NCI-H2227 (cell line): ENCODE data around the gene NFKB1.

ENCODE experiments used
- DNase-seq: peaks from one replicate; lab custom pipeline; 2025; ENCODE audit not compliant: unreplicated experiment; lab: John Stamatoyannopoulos, UW

Gene NFKB1

DNA sequence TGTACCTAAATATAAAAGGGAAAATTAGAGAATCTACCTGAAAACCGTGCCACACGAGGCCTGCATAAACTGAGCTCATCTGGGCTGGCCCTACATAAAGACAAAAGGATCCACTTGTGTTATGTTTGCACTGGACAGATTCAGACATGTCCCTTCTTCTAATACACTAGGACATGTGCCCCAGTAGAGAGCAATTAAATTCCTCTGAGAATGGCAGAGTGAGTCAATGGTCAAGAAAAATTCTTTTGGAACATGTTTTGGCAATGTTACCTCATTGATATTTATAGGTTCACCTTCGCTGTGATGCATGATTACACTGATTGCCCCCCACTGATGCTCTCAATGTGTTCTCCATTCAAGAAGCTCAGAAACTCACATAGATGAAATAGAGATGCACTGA is 164.4 kb downstream of the NFKB1 start:
- DNase-seq: no peak
